ENCODE data around the gene CLIP2. TPM values are rescaled to one million over a fixed set of nuclear protein-coding genes. Genes with fewer than 3 reads are reported as not detected.

Gene CLIP2
- total RNA-seq, 4 donors from 2014 or later = 3.8 to 21.3 (median 12.9) TPM

GRCh38 chr7:74454925-74455288 is 165.7 kb downstream of the CLIP2 start:
- no peak for TF ChIP-seq CTCF (IDR thresholded peaks at IDR 0.05; ENCODE audit: low read depth)

GRCh38 chr7:74455291-74455804 is 166.1 kb downstream of the CLIP2 start:
- TF ChIP-seq CTCF (IDR thresholded peaks at IDR 0.05; ENCODE audit: low read depth) = no peak

Other genes starting within 250 kb of the CLIP2 start
- 10 to 100 TPM in 2 of 4 donors, 1 to 10 TPM in 2; 6.4 to 37.6 (median 9.8) TPM for gene LIMK1, start 205.6 kb upstream of the CLIP2 start, total RNA-seq
- gene EIF4H, start 115.1 kb upstream of the CLIP2 start, total RNA-seq = 100 to 1,000 TPM; 146 to 204 (median 187) TPM
- gene LAT2, start 79.4 kb upstream of the CLIP2 start, total RNA-seq = 10 to 100 TPM in 1 of 4 donors, 1 to 10 TPM in 3; 2.3 to 21.4 (median 5.5) TPM
- gene RFC2, start 35.0 kb upstream of the CLIP2 start, total RNA-seq = 10 to 100 TPM in 3 of 4 donors, 1 to 10 TPM in 1; 7.3 to 17.7 (median 11.7) TPM
- 10 to 100 TPM in 2 of 4 donors, 1 to 10 TPM in 2; 6.0 to 12.7 (median 10.2) TPM for gene GTF2IRD1, start 164.5 kb downstream of the CLIP2 start, total RNA-seq

Measured in subcutaneous adipose tissue (tissue), 4 donors.